ENCODE results near the gene TIGD3. TPM values are rescaled to one million over a fixed set of nuclear protein-coding genes. Genes with fewer than 3 reads are reported as not detected.

TIGD3 gene
- total and polyA plus RNA-seq, 9 of the 15 experiments (the other 6 are each of a cell fraction or from before 2014, with no cell fraction given), result 0.06 to 1.3 (median 0.56) TPM

- Histone ChIP-seq H3K4me3 (no peak overlapping the region), H3K27me3 (ENCODE audit: control insufficient read depth in 2 of 2, insufficient read depth in 2 of 2, low read length in 2 of 2) (no peaks in the 10 kb centered on the region), H3K4me1 (replicated peaks in 1 of 2; ENCODE audit: control insufficient read depth in 2 of 2, insufficient read depth in 2 of 2, low read length in 2 of 2) (peaks cover 9 to 41% of the 10 kb centered on the region in 2 experiments), H3K9ac (ENCODE audit: insufficient read depth in 1 of 2, low read depth in 2 of 2, low read length in 2 of 2) (peak overlapping the region in 1 of 2 experiments; percentile 74; a peak in 2 of 4 replicates), H3K9me1 (ENCODE audit: control insufficient read depth, insufficient read depth, low read length) (no peaks in the 10 kb centered on the region), H3K36me3 (ENCODE audit: control insufficient read depth, insufficient read depth, low read length) (peaks cover 80% of the 10 kb centered on the region), H3K27ac (ENCODE audit: extremely low read depth, low read depth, low read length) (no peak overlapping the region), H3K79me2 (ENCODE audit: control insufficient read depth, insufficient read depth, low read length) (no peaks in the 10 kb centered on the region), H3K4me2 (ENCODE audit: insufficient read depth, low read length) (no peak overlapping the region), H2AFZ (ENCODE audit: low read depth, low read length) (no peak overlapping the region), H3K9me3 (replicated peaks; ENCODE audit: control insufficient read depth, insufficient read depth, low read depth, low read length) (no peaks in the 10 kb centered on the region), H4K20me1 (replicated peaks; ENCODE audit: control insufficient read depth, insufficient read depth, low read length) (0 out of 2 replicates have a peak, but pooled peaks cover 4% of the 10 kb centered on the region)
- intact Hi-C loops (cut with micrococcal nuclease), result no loop called here
- ATAC-seq (no peak), FAIRE-seq (no peak), DNase-seq (ENCODE audit: extremely low read depth in 1 of 4, low spot score in 3 of 4) (no peak)
- ChIA-PET CTCF (ENCODE audit: low intra/inter-chr PET ratio) (no interaction called here), POLR2A (interaction anchor here (0.5 to 12.2 kb wide), 9 partner anchors 10 to 287 kb away, joined by 3 to 185 read pairs (median 4); partner anchors contain the start of genes MALAT1, NEAT1 and ZNHIT2)
- WGBS (ENCODE audit: insufficient coverage, low coverage, missing lambda C conversion rate), result 95% methylated on average over 20 of the region's 24 CpGs
- TF ChIP-seq, protein P1, sequence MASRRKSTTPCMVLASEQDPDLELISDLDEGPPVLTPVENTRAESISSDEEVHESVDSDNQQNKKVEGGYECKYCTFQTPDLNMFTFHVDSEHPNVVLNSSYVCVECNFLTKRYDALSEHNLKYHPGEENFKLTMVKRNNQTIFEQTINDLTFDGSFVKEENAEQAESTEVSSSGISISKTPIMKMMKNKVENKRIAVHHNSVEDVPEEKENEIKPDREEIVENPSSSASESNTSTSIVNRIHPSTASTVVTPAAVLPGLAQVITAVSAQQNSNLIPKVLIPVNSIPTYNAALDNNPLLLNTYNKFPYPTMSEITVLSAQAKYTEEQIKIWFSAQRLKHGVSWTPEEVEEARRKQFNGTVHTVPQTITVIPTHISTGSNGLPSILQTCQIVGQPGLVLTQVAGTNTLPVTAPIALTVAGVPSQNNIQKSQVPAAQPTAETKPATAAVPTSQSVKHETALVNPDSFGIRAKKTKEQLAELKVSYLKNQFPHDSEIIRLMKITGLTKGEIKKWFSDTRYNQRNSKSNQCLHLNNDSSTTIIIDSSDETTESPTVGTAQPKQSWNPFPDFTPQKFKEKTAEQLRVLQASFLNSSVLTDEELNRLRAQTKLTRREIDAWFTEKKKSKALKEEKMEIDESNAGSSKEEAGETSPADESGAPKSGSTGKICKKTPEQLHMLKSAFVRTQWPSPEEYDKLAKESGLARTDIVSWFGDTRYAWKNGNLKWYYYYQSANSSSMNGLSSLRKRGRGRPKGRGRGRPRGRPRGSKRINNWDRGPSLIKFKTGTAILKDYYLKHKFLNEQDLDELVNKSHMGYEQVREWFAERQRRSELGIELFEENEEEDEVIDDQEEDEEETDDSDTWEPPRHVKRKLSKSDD (conservative IDR thresholded peaks at IDR 0.05; ENCODE audit: low read length), result no peak
- peak; percentile 27; the same call in 1 of the 2 replicates for TF ChIP-seq RBFOX2 (IDR thresholded peaks at IDR 0.05; ENCODE audit: low read depth, low read length)
- BruUV-seq (replicated peaks), result no TSS peak
- in situ Hi-C loops (cut with MboI), result no loop called here
Measured at GRCh38 chr11:65404638-65405339, 50.2 kb downstream of the TIGD3 start.

Other genes starting within 250 kb of the TIGD3 start
Only the 7 nearest of the 20 such genes appear.
- 35.0 and 37.1 TPM in 2 replicates for gene POLA2, start 92.8 kb upstream of the TIGD3 start, total RNA-seq (2014; rRNA removed)
- 49.4 and 50.7 TPM in 2 replicates for gene POLA2, start 92.8 kb upstream of the TIGD3 start, total RNA-seq (2014; rRNA removed; fragmentation: Illumina TruSeq; extraction: Trizol)
- 47.5 and 52.5 TPM in 2 replicates for gene POLA2, start 92.8 kb upstream of the TIGD3 start, total RNA-seq (2015; rRNA removed; fragmentation: Illumina TruSeq; extraction: Trizol)
- 43.2 and 46.7 TPM in 2 replicates for gene POLA2, start 92.8 kb upstream of the TIGD3 start, total RNA-seq (2021)
- gene POLA2, start 92.8 kb upstream of the TIGD3 start, polyA plus RNA-seq (2011; rRNA removed), result 114 and 134 TPM in 2 replicates
- 92.7 and 113 TPM in 2 replicates for gene POLA2, start 92.8 kb upstream of the TIGD3 start, polyA plus RNA-seq (2014; fragmentation: Illumina TruSeq; extraction: Trizol)
- gene POLA2, start 92.8 kb upstream of the TIGD3 start, polyA plus RNA-seq (2014; fragmentation: Nextera tagmentation; extraction: Ambion mirVana), result 1 to 10 TPM; 2.7 to 5.6 TPM
- gene POLA2, start 92.8 kb upstream of the TIGD3 start, polyA plus RNA-seq (2014; rRNA removed), result 44.4 and 52.8 TPM in 2 replicates
- 0.54 and 2.6 TPM in 2 replicates for gene CDC42EP2, start 39.9 kb upstream of the TIGD3 start, total RNA-seq (2014; rRNA removed)
- gene CDC42EP2, start 39.9 kb upstream of the TIGD3 start, total RNA-seq (2014; rRNA removed; fragmentation: Illumina TruSeq; extraction: Trizol), result 0.29 TPM in 1 of 2 replicates, not detected in the other
- 0.79 and 1.3 TPM in 2 replicates for gene CDC42EP2, start 39.9 kb upstream of the TIGD3 start, total RNA-seq (2015; rRNA removed; fragmentation: Illumina TruSeq; extraction: Trizol)
- 2.1 and 3.5 TPM in 2 replicates for gene CDC42EP2, start 39.9 kb upstream of the TIGD3 start, total RNA-seq (2021)
- 0.45 and 1.9 TPM in 2 replicates for gene CDC42EP2, start 39.9 kb upstream of the TIGD3 start, polyA plus RNA-seq (2011; rRNA removed)
- gene CDC42EP2, start 39.9 kb upstream of the TIGD3 start, polyA plus RNA-seq (2014; fragmentation: Illumina TruSeq; extraction: Trizol), result 2.9 and 5.4 TPM in 2 replicates
- gene CDC42EP2, start 39.9 kb upstream of the TIGD3 start, polyA plus RNA-seq (2014; fragmentation: Nextera tagmentation; extraction: Ambion mirVana), result under 1 TPM; 0.27 to 0.52 TPM
- 1.1 and 1.5 TPM in 2 replicates for gene CDC42EP2, start 39.9 kb upstream of the TIGD3 start, polyA plus RNA-seq (2014; rRNA removed)
- gene DPF2, start 20.9 kb upstream of the TIGD3 start, total RNA-seq (2014; rRNA removed), result 34.4 and 44.0 TPM in 2 replicates
- 28.1 and 29.3 TPM in 2 replicates for gene DPF2, start 20.9 kb upstream of the TIGD3 start, total RNA-seq (2014; rRNA removed; fragmentation: Illumina TruSeq; extraction: Trizol)
- gene DPF2, start 20.9 kb upstream of the TIGD3 start, total RNA-seq (2015; rRNA removed; fragmentation: Illumina TruSeq; extraction: Trizol), result 41.0 and 41.1 TPM in 2 replicates
- 74.6 and 76.3 TPM in 2 replicates for gene DPF2, start 20.9 kb upstream of the TIGD3 start, total RNA-seq (2021)
- gene DPF2, start 20.9 kb upstream of the TIGD3 start, polyA plus RNA-seq (2011; rRNA removed), result 29.7 and 40.3 TPM in 2 replicates
- 65.0 and 81.7 TPM in 2 replicates for gene DPF2, start 20.9 kb upstream of the TIGD3 start, polyA plus RNA-seq (2014; fragmentation: Illumina TruSeq; extraction: Trizol)
- gene DPF2, start 20.9 kb upstream of the TIGD3 start, polyA plus RNA-seq (2014; fragmentation: Nextera tagmentation; extraction: Ambion mirVana), result 10 to 100 TPM; 15.6 to 33.2 TPM
- gene DPF2, start 20.9 kb upstream of the TIGD3 start, polyA plus RNA-seq (2014; rRNA removed), result 33.2 and 35.6 TPM in 2 replicates
- gene SLC25A45, start 27.9 kb downstream of the TIGD3 start, total RNA-seq (2014; rRNA removed), result 0.82 and 2.3 TPM in 2 replicates
- gene SLC25A45, start 27.9 kb downstream of the TIGD3 start, total RNA-seq (2014; rRNA removed; fragmentation: Illumina TruSeq; extraction: Trizol), result 0.55 and 0.57 TPM in 2 replicates
- 0.40 and 0.45 TPM in 2 replicates for gene SLC25A45, start 27.9 kb downstream of the TIGD3 start, total RNA-seq (2015; rRNA removed; fragmentation: Illumina TruSeq; extraction: Trizol)
- gene SLC25A45, start 27.9 kb downstream of the TIGD3 start, total RNA-seq (2021), result 0.92 and 2.2 TPM in 2 replicates
- gene SLC25A45, start 27.9 kb downstream of the TIGD3 start, polyA plus RNA-seq (2011; rRNA removed), result 0.61 and 0.81 TPM in 2 replicates
- gene SLC25A45, start 27.9 kb downstream of the TIGD3 start, polyA plus RNA-seq (2014; fragmentation: Illumina TruSeq; extraction: Trizol), result 0.51 and 0.68 TPM in 2 replicates
- gene SLC25A45, start 27.9 kb downstream of the TIGD3 start, polyA plus RNA-seq (2014; fragmentation: Nextera tagmentation; extraction: Ambion mirVana), result under 1 TPM; 0.15 to 0.34 TPM
- 0.93 and 1.1 TPM in 2 replicates for gene SLC25A45, start 27.9 kb downstream of the TIGD3 start, polyA plus RNA-seq (2014; rRNA removed)
- gene FRMD8, start 31.9 kb downstream of the TIGD3 start, total RNA-seq (2014; rRNA removed), result 34.6 and 46.5 TPM in 2 replicates
- gene FRMD8, start 31.9 kb downstream of the TIGD3 start, total RNA-seq (2014; rRNA removed; fragmentation: Illumina TruSeq; extraction: Trizol), result 6.2 and 8.6 TPM in 2 replicates
- 15.0 and 15.8 TPM in 2 replicates for gene FRMD8, start 31.9 kb downstream of the TIGD3 start, total RNA-seq (2015; rRNA removed; fragmentation: Illumina TruSeq; extraction: Trizol)
- 44.2 and 54.5 TPM in 2 replicates for gene FRMD8, start 31.9 kb downstream of the TIGD3 start, total RNA-seq (2021)
- gene FRMD8, start 31.9 kb downstream of the TIGD3 start, polyA plus RNA-seq (2011; rRNA removed), result 16.0 and 19.9 TPM in 2 replicates
- 12.0 and 19.4 TPM in 2 replicates for gene FRMD8, start 31.9 kb downstream of the TIGD3 start, polyA plus RNA-seq (2014; fragmentation: Illumina TruSeq; extraction: Trizol)
- 1 to 10 TPM; 4.5 to 5.0 TPM for gene FRMD8, start 31.9 kb downstream of the TIGD3 start, polyA plus RNA-seq (2014; fragmentation: Nextera tagmentation; extraction: Ambion mirVana)
- 33.4 and 41.7 TPM in 2 replicates for gene FRMD8, start 31.9 kb downstream of the TIGD3 start, polyA plus RNA-seq (2014; rRNA removed)
- gene NEAT1, start 68.0 kb downstream of the TIGD3 start, total RNA-seq (2014; rRNA removed), result 15.2 and 20.1 TPM in 2 replicates
- gene NEAT1, start 68.0 kb downstream of the TIGD3 start, total RNA-seq (2014; rRNA removed; fragmentation: Illumina TruSeq; extraction: Trizol), result 62.8 and 76.9 TPM in 2 replicates
- 26.3 and 31.5 TPM in 2 replicates for gene NEAT1, start 68.0 kb downstream of the TIGD3 start, total RNA-seq (2015; rRNA removed; fragmentation: Illumina TruSeq; extraction: Trizol)
- 129 and 208 TPM in 2 replicates for gene NEAT1, start 68.0 kb downstream of the TIGD3 start, total RNA-seq (2021)
- 56.2 and 171 TPM in 2 replicates for gene NEAT1, start 68.0 kb downstream of the TIGD3 start, polyA plus RNA-seq (2011; rRNA removed)
- 137 and 146 TPM in 2 replicates for gene NEAT1, start 68.0 kb downstream of the TIGD3 start, polyA plus RNA-seq (2014; fragmentation: Illumina TruSeq; extraction: Trizol)
- 10 to 100 TPM; 22.8 to 30.1 TPM for gene NEAT1, start 68.0 kb downstream of the TIGD3 start, polyA plus RNA-seq (2014; fragmentation: Nextera tagmentation; extraction: Ambion mirVana)
- 382 and 389 TPM in 2 replicates for gene NEAT1, start 68.0 kb downstream of the TIGD3 start, polyA plus RNA-seq (2014; rRNA removed)
- gene MALAT1, start 144.3 kb downstream of the TIGD3 start, total RNA-seq (2014; rRNA removed), result 1,943 and 2,212 TPM in 2 replicates
- 2,548 and 2,859 TPM in 2 replicates for gene MALAT1, start 144.3 kb downstream of the TIGD3 start, total RNA-seq (2014; rRNA removed; fragmentation: Illumina TruSeq; extraction: Trizol)
- 2,437 and 2,551 TPM in 2 replicates for gene MALAT1, start 144.3 kb downstream of the TIGD3 start, total RNA-seq (2015; rRNA removed; fragmentation: Illumina TruSeq; extraction: Trizol)
- gene MALAT1, start 144.3 kb downstream of the TIGD3 start, total RNA-seq (2021), result 4,052 and 5,928 TPM in 2 replicates
- 980 and 1,205 TPM in 2 replicates for gene MALAT1, start 144.3 kb downstream of the TIGD3 start, polyA plus RNA-seq (2011; rRNA removed)
- 363 and 398 TPM in 2 replicates for gene MALAT1, start 144.3 kb downstream of the TIGD3 start, polyA plus RNA-seq (2014; fragmentation: Illumina TruSeq; extraction: Trizol)
- 1,000 to 10,000 TPM; 1,606 to 8,715 TPM for gene MALAT1, start 144.3 kb downstream of the TIGD3 start, polyA plus RNA-seq (2014; fragmentation: Nextera tagmentation; extraction: Ambion mirVana)
- 1,666 and 2,351 TPM in 2 replicates for gene MALAT1, start 144.3 kb downstream of the TIGD3 start, polyA plus RNA-seq (2014; rRNA removed)